DMS153 (cell line): ENCODE data around the gene TBX19.
A peak's percentile ranks its signal among the peaks of the same experiment; 100 is the strongest.
"Not testable (repeated sequence)": the region's sequence is repeated elsewhere in the genome, so short reads cannot be mapped to it uniquely, and the experiment has no call there.

ENCODE experiments used
- DNase-seq: peaks from one replicate; lab custom pipeline; 2025; lab: John Stamatoyannopoulos, UW

TBX19 gene

GRCh38 chr1:168320800-168321450 is 40.2 kb downstream of the TBX19 start:
- no peak for DNase-seq

GRCh38 chr1:168321945-168322344 is 41.3 kb downstream of the TBX19 start:
- peak; percentile 75 for DNase-seq

- DNase-seq, result no peak
Observed at GRCh38 chr1:168324745-168325425, 44.2 kb downstream of the TBX19 start.

- DNase-seq, result no peak
Observed at GRCh38 chr1:168328731-168329364, 48.2 kb downstream of the TBX19 start.

GRCh38 chr1:168330285-168330684 is 49.6 kb downstream of the TBX19 start:
- no peak for DNase-seq

- DNase-seq, result no peak
Observed at GRCh38 chr1:168331569-168331968, 50.9 kb downstream of the TBX19 start.

- no peak for DNase-seq
Observed at GRCh38 chr1:168333562-168334276, 53.0 kb downstream of the TBX19 start.

GRCh38 chr1:168335500-168335899 is 54.8 kb downstream of the TBX19 start:
- DNase-seq, result no peak

GRCh38 chr1:168338589-168339503 is 58.2 kb downstream of the TBX19 start:
- no peak for DNase-seq

- no peak for DNase-seq
Observed at GRCh38 chr1:168340781-168341482, 60.3 kb downstream of the TBX19 start.

- DNase-seq, result no peak
Observed at GRCh38 chr1:168341483-168341975, 60.9 kb downstream of the TBX19 start.

- DNase-seq, result peak; percentile 63
Observed at GRCh38 chr1:168342572-168343280, 62.0 kb downstream of the TBX19 start.

- no peak for DNase-seq
Observed at GRCh38 chr1:168343566-168343965, 62.9 kb downstream of the TBX19 start.

GRCh38 chr1:168344517-168344916 is 63.8 kb downstream of the TBX19 start:
- no peak for DNase-seq

GRCh38 chr1:168345939-168346338 is 65.3 kb downstream of the TBX19 start:
- no peak for DNase-seq

GRCh38 chr1:168347630-168348029 is 67.0 kb downstream of the TBX19 start:
- DNase-seq, result no peak

- DNase-seq, result no peak
Observed at GRCh38 chr1:168348146-168348709, 67.6 kb downstream of the TBX19 start.

GRCh38 chr1:168354335-168355269 is 73.9 kb downstream of the TBX19 start:
- DNase-seq, result not testable (repeated sequence)
